Heart left ventricle (tissue), 13 donors: ENCODE results near the gene SYN1.

ENCODE experiments used
- CTCF ChIP-seq, 12 donors: fragments of 200-600 bp; sonication (generic) in 4 of 12; IDR thresholded peaks; one replicate each; pipeline versions ENCODE4 v1.5.0 to v1.8.0; 2018 to 2022; ENCODE audit warnings: antibody characterized with exemption in 12 of 12, mild to moderate bottlenecking in 5 of 12
- POLR2A ChIP-seq, 2 donors: fragments of 450-650 bp; IDR thresholded peaks; one replicate each; pipeline ENCODE4 v1.6.1; 2017; ENCODE audit warnings: antibody characterized with exemption in 2 of 2, mild to moderate bottlenecking in 2 of 2, moderate library complexity in 2 of 2
- donor health status: ischemic (EF 13 %, LVEDD 7.1; RV severe dilation, severe dysfunction).
- donor health status: DM: no; HTN: yes; CAD: no.
- donor health status: DM: no; HTN: no; CAD: no.
- donor health status: ischemic (EF 25% LVEDD 6.9; RV normal size, moderate dysfunction).
- donor health status: ischemic (EF 25% LVEDD 5.7; RV mildly dilated, moderate dysfunction).
- donor health status: ischemic (EF 35%, LVEDD 5.7; RV mildly dilated, moderate dysfunction).
- donor health status: nonischemic (EF 11% LVEDD 7.7; RV severe dilation, severe dysfunction).
- donor health status: DM: yes; HTN: yes; CAD: no.
- donor health status: PGD.
- donor health status: ischemic (EF 29% LVEDD 5.4; RV normal size, mild dysfunction).
- donor health status: nonischemic (EF 23%, LVEDD 6.1; RV moderate dilation, normal function).

- TF ChIP-seq CTCF (IDR thresholded peaks at IDR 0.05) (no peak), POLR2A (IDR thresholded peaks at IDR 0.05) (no peak)
Observed at GRCh38 chrX:47561659-47562151, 58.0 kb downstream of the SYN1 start.
